ENCODE data around the gene CDIPT. TPM values are rescaled to one million over a fixed set of nuclear protein-coding genes. Genes with fewer than 3 reads are reported as not detected.

Gene CDIPT
- total and polyA plus RNA-seq, 2 of the 13 experiments (the other 11 are each of a cell fraction or from before 2014, with no cell fraction given), result 54.9 to 97.5 TPM

GRCh38 chr16:29900102-29900887 lies 37.3 kb upstream of the CDIPT start, which contains the start of gene ASPHD1 (continued):
- TF ChIP-seq, protein P1, sequence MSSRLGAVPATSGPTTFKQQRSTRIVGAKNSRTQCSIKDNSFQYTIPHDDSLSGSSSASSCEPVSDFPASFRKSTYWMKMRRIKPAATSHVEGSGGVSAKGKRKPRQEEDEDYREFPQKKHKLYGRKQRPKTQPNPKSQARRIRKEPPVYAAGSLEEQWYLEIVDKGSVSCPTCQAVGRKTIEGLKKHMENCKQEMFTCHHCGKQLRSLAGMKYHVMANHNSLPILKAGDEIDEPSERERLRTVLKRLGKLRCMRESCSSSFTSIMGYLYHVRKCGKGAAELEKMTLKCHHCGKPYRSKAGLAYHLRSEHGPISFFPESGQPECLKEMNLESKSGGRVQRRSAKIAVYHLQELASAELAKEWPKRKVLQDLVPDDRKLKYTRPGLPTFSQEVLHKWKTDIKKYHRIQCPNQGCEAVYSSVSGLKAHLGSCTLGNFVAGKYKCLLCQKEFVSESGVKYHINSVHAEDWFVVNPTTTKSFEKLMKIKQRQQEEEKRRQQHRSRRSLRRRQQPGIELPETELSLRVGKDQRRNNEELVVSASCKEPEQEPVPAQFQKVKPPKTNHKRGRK (CRISPR knock-in tag; IDR thresholded peaks at IDR 0.05), result peak; percentile 72; the same call in 1 of the 2 replicates
- no peak for TF ChIP-seq HNRNPH1 (optimal IDR thresholded peaks at IDR 0.05; ENCODE audit: low read depth, low read length)
- no peak for TF ChIP-seq POLR2AphosphoS2 (IDR thresholded peaks at IDR 0.05; ENCODE audit: low read depth, low read length)
- TF ChIP-seq ZNF513 (CRISPR knock-in tag; conservative IDR thresholded peaks at IDR 0.05), result no peak
- no peak for TF ChIP-seq SMC3 (IDR thresholded peaks at IDR 0.05; ENCODE audit: low read length)
- TF ChIP-seq BRCA1 (CRISPR knock-in tag; IDR thresholded peaks at IDR 0.05), result no peak
- TF ChIP-seq TRIM24 (CRISPR knock-in tag; IDR thresholded peaks at IDR 0.05), result no peak
- TF ChIP-seq FOXO1 (CRISPR knock-in tag; IDR thresholded peaks at IDR 0.05), result no peak
- no peak for TF ChIP-seq PREB (CRISPR knock-in tag; IDR thresholded peaks at IDR 0.05)
- no peak; the same call in none of the 2 replicates for TF ChIP-seq ZFP90 (CRISPR knock-in tag; IDR thresholded peaks at IDR 0.05; ENCODE audit: borderline replicate concordance)
- peak; percentile 97; the same call in 1 of the 2 replicates for TF ChIP-seq ERF (CRISPR knock-in tag; IDR thresholded peaks at IDR 0.05)
- TF ChIP-seq, protein P2, sequence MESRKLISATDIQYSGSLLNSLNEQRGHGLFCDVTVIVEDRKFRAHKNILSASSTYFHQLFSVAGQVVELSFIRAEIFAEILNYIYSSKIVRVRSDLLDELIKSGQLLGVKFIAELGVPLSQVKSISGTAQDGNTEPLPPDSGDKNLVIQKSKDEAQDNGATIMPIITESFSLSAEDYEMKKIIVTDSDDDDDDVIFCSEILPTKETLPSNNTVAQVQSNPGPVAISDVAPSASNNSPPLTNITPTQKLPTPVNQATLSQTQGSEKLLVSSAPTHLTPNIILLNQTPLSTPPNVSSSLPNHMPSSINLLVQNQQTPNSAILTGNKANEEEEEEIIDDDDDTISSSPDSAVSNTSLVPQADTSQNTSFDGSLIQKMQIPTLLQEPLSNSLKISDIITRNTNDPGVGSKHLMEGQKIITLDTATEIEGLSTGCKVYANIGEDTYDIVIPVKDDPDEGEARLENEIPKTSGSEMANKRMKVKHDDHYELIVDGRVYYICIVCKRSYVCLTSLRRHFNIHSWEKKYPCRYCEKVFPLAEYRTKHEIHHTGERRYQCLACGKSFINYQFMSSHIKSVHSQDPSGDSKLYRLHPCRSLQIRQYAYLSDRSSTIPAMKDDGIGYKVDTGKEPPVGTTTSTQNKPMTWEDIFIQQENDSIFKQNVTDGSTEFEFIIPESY (CRISPR knock-in tag; IDR thresholded peaks at IDR 0.05), result no peak; the same call in 1 of the 2 replicates
- TF ChIP-seq ZNF672 (CRISPR knock-in tag; IDR thresholded peaks at IDR 0.05), result no peak; the same call in 1 of the 2 replicates
- 0 out of 4 replicates have a peak, but pooled peaks of 1 of the 2 experiments have one; percentile 3 for TF ChIP-seq KLF16 (CRISPR knock-in tag; IDR thresholded peaks at IDR 0.05)
- TF ChIP-seq MIER2 (CRISPR knock-in tag; IDR thresholded peaks at IDR 0.05), result peak; percentile 81
- no peak for TF ChIP-seq SIX1 (CRISPR knock-in tag; IDR thresholded peaks at IDR 0.05; ENCODE audit: borderline replicate concordance)
- TF ChIP-seq CHD4 (IDR thresholded peaks at IDR 0.05; ENCODE audit: borderline replicate concordance, low read length), result no peak
- peak; percentile 74; the same call in 1 of the 2 replicates for TF ChIP-seq HDAC1 (CRISPR knock-in tag; IDR thresholded peaks at IDR 0.05)
- no peak; the same call in 1 of the 2 replicates for TF ChIP-seq ZNF704 (CRISPR knock-in tag; IDR thresholded peaks at IDR 0.05; ENCODE audit: borderline replicate concordance)
- TF ChIP-seq ZMAT5 (CRISPR knock-in tag; IDR thresholded peaks at IDR 0.05; ENCODE audit: borderline replicate concordance, low read depth), result no peak
- peak; percentile 73 for TF ChIP-seq ZFY (CRISPR knock-in tag; IDR thresholded peaks at IDR 0.05)
- no peak for TF ChIP-seq ZNF136 (CRISPR knock-in tag; IDR thresholded peaks at IDR 0.05; ENCODE audit: low read depth)
